ENCODE measurements around the gene WWC2. TPM values are rescaled to one million over a fixed set of nuclear protein-coding genes. Genes with fewer than 3 reads are reported as not detected.

WWC2 gene
- 4.3 TPM for total RNA-seq

DNA sequence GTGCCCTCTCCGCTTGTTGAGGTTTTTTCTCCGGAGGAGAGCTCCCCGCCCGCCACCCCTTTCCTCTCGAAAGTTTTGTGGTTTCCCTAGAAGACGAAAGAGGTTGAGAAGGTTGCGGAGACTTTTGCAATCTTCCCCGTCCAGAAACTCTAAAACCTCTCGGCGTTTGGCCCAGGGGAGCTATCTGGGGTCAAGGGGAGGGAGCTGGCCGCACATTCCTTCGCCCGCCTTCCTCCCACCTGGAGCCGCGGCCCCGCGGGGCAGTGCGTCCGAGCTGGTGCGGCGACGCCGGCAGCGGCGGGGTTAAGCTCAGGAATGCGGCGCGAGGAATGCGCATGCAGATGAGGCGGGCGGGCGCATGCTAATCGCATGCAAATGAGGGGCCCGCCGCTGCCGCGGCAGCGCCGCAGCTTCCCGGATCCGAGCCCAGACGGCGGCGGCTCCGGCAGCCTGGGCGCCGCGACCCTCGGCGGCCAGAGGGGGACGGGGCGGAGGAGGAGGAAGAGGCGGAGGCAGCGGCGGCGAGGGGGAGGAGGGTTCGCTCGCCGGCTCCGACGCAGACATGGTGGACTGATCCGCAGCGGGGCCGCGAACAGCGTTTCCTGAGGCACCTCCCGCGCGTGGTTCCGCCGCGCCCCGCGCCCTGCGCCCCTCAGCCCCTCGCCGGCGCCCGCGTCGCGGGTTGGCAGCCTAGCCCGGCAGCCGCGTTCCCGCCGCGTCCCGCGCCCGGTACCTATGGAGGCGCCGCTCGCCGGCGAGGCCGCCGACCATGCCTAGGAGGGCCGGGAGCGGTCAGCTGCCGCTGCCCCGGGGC is at the start of gene WWC2:
Gene WWC2, plus strand, starts transcription at position 535 of the 814 bp plus-strand sequence. Its CDS starts 235 bp downstream, at position 770.
- H3K27me3 ChIP-seq (ENCODE audit: insufficient read depth, low read length) = peaks cover 57% of the 10 kb centered on the region
- no peaks in the 10 kb centered on the region for H3K9me3 ChIP-seq (ENCODE audit: low read depth, low read length)
- H3K4me3 ChIP-seq (ENCODE audit: low read length) = peak within 1 kb of the TSS; percentile 56
- H3K4me1 ChIP-seq (ENCODE audit: insufficient read depth, low read length) = peaks cover 25% of the 10 kb centered on the region

DNA sequence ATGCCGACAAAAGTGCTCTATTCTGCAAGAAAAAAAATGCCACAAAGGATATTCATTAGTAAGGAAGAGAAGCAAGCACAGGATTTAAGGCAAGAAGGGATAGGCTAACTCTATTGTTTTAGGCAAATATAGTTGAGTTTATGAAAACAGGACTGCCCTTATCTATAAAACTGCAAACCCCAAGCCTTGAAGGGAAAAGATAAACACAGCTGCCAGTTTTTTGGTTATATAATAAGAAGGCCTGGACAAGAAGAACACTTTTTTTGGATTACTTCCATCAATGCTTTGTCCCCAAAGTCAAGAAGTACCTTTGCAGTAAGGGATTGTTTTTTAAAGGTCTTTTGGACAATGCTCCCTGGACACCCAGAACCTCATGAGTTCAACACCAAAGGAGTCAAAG is 45.4 kb upstream of the WWC2 start:
- no peaks in the 10 kb centered on the region for H3K9me3 ChIP-seq (ENCODE audit: low read depth, low read length)
- no peaks in the 10 kb centered on the region for H3K27me3 ChIP-seq (ENCODE audit: insufficient read depth, low read length)
- no peak overlapping the region for H3K4me3 ChIP-seq (ENCODE audit: low read length)
- H3K4me1 ChIP-seq (ENCODE audit: insufficient read depth, low read length) = no peaks in the 10 kb centered on the region

DNA sequence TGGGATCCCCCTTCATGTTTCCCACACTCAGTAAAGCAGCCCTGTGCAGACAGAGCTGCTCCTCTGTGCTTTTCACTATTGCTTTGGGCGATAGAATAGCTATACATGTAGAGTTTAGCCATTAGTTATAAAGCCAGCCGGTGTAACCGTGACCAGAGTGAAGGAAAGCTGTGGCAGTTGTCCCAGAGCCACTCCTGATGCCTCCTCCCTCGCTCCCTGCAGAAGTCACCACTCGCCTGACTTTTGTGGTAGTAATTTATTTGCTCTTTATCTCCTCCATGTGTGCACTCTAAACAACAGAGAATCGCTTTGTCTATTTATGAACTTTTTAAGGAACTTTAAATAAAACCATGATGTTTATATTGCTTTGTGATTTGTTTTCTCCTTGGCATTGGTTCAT is 41.8 kb upstream of the WWC2 start:
- Histone ChIP-seq H3K9me3 (ENCODE audit: low read depth, low read length) (no peaks in the 10 kb centered on the region), H3K27me3 (ENCODE audit: insufficient read depth, low read length) (peaks cover 2% of the 10 kb centered on the region)

DNA sequence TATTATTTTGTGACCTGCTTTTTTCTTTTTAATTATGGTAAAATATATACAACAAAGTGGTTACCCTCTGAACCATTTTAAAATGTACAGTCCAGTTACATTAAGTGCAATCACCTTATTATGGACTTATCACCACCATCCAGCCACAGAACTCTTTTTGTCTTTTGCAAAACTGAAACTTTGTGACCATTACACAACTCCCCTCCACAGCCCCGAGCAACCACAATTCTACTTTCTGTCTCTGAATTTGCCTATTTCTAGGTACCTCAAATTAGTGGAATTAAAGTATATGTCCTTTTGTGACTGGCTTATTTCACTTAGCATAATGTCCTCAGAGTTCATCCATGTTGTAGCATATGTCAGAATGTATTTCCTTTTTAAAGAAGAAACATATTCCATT is 39.3 kb upstream of the WWC2 start:
- no peaks in the 10 kb centered on the region for H3K4me1 ChIP-seq (ENCODE audit: insufficient read depth, low read length)
- no peak overlapping the region for H3K4me3 ChIP-seq (ENCODE audit: low read length)
- peaks cover 6% of the 10 kb centered on the region for H3K27me3 ChIP-seq (ENCODE audit: insufficient read depth, low read length)
- no peaks in the 10 kb centered on the region for H3K9me3 ChIP-seq (ENCODE audit: low read depth, low read length)

More for the DNA sequence above, 41.8 kb upstream of the WWC2 start:
- H3K4me3 ChIP-seq (ENCODE audit: low read length) = no peak overlapping the region
- no peaks in the 10 kb centered on the region for H3K4me1 ChIP-seq (ENCODE audit: insufficient read depth, low read length)

DNA sequence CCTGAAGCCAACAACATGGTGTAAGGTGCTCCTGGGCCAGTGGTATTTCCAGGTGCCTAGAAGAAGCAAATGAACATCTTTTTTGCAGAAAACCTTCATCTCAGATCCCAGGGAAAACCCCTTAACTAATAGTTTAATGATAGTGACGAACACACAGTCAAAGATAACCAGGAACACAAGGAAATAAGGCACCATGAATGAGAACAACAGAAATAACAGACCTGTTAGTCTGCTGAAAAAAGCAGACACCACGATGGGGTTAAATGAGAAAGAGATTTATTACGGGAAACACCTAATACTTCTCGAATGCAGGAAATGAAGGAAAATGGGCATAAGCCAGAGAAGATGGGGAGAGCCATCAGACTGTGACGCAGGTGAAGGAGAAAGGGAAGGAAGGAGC is 30.6 kb upstream of the WWC2 start:
- no peaks in the 10 kb centered on the region for H3K27me3 ChIP-seq (ENCODE audit: insufficient read depth, low read length)
- no peaks in the 10 kb centered on the region for H3K4me1 ChIP-seq (ENCODE audit: insufficient read depth, low read length)
- H3K9me3 ChIP-seq (ENCODE audit: low read depth, low read length) = no peaks in the 10 kb centered on the region
- no peak overlapping the region for H3K4me3 ChIP-seq (ENCODE audit: low read length)

DNA sequence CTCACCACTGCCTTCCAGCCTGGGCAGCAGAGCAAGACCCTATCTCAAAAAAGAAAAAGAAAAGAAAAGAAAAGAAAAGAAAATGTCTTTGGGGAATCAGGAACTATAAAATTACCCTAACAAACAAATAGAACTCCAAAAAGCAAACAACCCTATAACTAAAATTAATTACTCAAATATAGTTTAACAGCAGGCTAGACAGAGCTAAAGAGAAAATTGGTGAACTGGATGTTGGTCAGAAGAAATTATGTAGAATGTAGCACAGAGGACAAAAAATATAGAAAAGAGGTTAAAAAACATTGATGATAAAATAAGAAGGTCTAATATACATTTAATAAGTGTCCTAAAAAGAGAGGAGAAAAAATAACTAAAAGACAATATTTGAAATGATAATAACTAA is 27.8 kb upstream of the WWC2 start:
- Histone ChIP-seq H3K27me3 (ENCODE audit: insufficient read depth, low read length) (no peaks in the 10 kb centered on the region), H3K4me3 (ENCODE audit: low read length) (no peak overlapping the region), H3K9me3 (ENCODE audit: low read depth, low read length) (no peaks in the 10 kb centered on the region), H3K4me1 (ENCODE audit: insufficient read depth, low read length) (no peaks in the 10 kb centered on the region)

DNA sequence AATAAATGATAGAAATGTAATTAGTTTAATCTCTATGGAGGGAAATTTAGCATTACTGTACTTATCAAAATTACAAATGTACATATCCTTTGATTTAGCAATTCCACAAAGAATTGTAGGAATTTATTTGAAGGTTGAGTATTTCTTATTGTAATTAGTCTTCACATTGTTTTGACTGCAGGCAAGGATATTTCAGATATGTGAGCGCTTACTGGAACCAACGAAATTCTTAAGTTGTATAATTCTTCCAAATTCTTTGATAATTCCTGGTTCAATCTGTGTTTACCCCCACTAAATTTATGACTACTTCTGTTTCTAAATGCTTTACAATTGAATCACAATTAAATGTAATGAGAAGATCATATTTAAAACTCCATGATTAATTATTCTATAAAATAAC is 26.9 kb upstream of the WWC2 start:
- Histone ChIP-seq H3K9me3 (ENCODE audit: low read depth, low read length) (no peaks in the 10 kb centered on the region), H3K4me3 (ENCODE audit: low read length) (no peak overlapping the region), H3K4me1 (ENCODE audit: insufficient read depth, low read length) (no peaks in the 10 kb centered on the region), H3K27me3 (ENCODE audit: insufficient read depth, low read length) (no peaks in the 10 kb centered on the region)

DNA sequence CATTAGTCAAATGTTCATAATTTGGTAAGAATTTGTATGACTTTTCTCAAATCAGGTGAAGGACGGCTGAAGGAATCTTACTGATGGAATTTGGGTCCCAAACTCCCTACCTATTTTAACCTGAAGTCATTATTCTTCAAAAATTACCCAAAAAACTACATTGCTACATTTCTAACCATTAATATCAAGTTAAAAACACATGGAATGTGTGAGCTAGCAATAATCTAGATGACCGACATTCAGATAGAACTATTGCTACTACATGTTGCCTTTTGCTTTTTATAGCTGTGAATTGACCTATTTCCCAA is 25.3 kb upstream of the WWC2 start:
- H3K27me3 ChIP-seq (ENCODE audit: insufficient read depth, low read length) = no peaks in the 10 kb centered on the region
- no peak overlapping the region for H3K4me3 ChIP-seq (ENCODE audit: low read length)
- H3K4me1 ChIP-seq (ENCODE audit: insufficient read depth, low read length) = no peaks in the 10 kb centered on the region
- H3K9me3 ChIP-seq (ENCODE audit: low read depth, low read length) = no peaks in the 10 kb centered on the region

DNA sequence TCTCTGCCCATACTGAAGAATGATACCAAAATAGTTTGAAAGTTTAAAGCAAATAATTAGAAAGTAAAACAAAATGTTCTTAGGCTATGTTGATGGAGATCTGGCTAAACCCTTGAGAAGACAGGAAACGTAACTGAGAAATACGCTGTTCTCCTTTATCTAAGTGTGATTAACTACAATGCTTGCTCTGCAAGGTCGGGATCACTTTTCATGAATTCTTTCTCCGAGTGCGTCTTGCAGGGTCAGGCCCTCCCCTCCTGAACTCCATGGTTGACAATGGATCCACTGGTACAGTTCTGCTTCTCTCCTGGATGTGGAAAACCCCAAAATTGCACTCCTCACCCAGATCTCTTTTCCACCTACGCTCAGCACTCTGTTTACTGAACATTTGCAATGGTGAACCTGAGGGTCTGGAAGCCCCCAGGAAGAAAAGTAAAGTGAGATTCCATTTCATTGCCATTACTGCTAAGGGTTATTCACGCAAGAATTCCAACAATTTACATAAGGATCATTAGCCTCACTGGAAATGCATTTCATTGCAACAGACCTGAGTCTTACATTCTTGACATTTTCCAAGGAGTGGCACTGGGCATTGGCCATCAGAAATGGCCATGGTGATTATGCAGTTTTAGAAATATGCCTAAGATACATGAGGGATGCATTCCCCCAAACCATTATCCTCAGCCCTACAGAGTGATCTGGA is 24.6 kb upstream of the WWC2 start:
- H3K9me3 ChIP-seq (ENCODE audit: low read depth, low read length) = no peaks in the 10 kb centered on the region
- no peaks in the 10 kb centered on the region for H3K27me3 ChIP-seq (ENCODE audit: insufficient read depth, low read length)
- no peaks in the 10 kb centered on the region for H3K4me1 ChIP-seq (ENCODE audit: insufficient read depth, low read length)
- H3K4me3 ChIP-seq (ENCODE audit: low read length) = no peak overlapping the region

DNA sequence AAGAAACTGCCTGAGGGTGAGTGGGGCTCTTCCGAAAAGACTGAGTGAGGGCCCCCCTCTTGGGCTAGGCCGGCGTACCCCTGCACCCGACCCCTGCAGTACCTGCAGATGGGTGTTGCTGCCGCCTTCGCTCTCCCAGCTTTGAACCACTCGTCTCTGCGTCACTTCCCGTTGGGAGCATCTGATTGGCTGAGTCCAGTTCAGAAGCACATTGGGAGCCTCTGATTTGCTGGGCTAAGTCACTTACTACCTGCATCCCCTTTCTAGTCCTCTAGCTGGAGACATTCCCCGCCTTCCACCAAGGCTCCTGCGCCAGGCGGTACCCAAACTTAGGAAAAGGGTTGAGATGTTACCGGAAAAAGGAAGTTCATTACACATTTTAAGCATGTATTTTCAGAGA is 20.4 kb upstream of the WWC2 start:
- no peak overlapping the region for H3K4me3 ChIP-seq (ENCODE audit: low read length)
- no peaks in the 10 kb centered on the region for H3K4me1 ChIP-seq (ENCODE audit: insufficient read depth, low read length)
- H3K9me3 ChIP-seq (ENCODE audit: low read depth, low read length) = no peaks in the 10 kb centered on the region
- H3K27me3 ChIP-seq (ENCODE audit: insufficient read depth, low read length) = no peaks in the 10 kb centered on the region

DNA sequence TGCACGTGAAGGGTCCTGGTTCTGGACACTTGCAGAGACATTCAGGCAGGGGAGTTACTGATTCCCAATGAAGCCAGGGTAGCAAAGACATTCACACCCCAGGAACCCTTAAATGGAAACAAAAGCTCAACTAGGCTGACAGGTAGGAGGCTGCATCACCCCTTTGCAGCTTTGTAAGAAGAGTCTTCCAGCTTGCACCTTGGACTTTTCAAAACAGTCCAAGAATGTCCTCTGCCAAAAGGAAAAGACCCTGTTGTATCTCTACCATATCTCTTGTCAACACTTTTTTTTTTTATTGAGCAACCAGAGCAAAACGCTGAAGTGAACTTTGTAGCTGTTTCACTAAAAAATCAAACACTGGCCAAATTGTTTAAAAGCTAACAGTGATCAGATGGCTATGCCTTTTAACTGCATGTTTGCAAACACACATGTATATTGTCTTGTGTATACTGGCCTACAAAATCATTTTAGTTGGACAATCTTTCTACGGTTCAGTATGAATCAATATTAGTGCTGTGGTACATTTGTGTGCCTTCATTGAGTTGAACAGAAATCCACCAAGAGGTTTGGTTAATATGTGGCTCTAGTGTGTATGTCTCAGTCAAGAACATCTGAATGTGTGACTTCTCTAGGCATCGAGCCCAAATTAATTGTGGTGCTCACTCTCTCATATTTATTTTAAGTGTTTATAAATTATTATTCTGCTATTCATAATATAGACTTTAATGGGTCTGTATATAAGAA is 18.5 kb upstream of the WWC2 start:
- no peaks in the 10 kb centered on the region for H3K4me1 ChIP-seq (ENCODE audit: insufficient read depth, low read length)
- H3K4me3 ChIP-seq (ENCODE audit: low read length) = no peak overlapping the region
- H3K27me3 ChIP-seq (ENCODE audit: insufficient read depth, low read length) = no peaks in the 10 kb centered on the region
- no peaks in the 10 kb centered on the region for H3K9me3 ChIP-seq (ENCODE audit: low read depth, low read length)

DNA sequence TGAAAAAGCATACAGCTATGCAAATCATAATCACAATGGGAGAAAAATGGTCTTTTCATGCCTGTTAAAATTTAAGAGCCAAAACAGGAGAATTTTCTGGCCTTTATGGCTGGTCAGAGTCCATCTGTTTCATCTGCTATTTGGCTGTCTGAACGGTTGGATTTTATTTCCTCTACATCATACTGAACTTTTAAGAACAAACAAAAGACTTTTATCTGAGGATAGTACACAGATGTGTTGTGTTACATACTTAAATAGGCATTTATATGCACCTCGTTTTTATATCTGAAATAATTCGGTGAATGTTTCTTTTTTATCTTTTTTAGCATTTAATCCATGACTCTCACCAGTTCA is 18.0 kb upstream of the WWC2 start:
- no peak overlapping the region for H3K4me3 ChIP-seq (ENCODE audit: low read length)

DNA sequence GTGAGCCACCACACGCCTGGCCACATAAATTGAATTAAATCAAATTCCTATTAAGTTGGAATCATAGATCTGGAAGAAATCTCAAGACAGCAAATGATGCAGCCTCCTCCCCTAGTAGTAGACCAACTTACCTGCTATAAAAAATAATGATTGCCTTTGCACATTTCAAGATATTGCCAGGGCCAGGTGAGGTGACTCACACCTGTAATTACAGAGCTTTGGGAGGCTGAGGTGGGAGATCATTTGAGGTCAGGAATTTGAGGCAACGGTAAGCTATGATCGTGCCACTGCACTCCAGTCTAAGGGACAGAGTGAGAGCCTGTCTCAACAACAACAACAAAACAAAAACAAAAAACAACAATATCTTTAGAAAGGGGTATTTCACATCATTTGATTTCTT is 17.0 kb upstream of the WWC2 start:
- Histone ChIP-seq H3K4me1 (ENCODE audit: insufficient read depth, low read length) (no peaks in the 10 kb centered on the region), H3K9me3 (ENCODE audit: low read depth, low read length) (no peaks in the 10 kb centered on the region), H3K27me3 (ENCODE audit: insufficient read depth, low read length) (no peaks in the 10 kb centered on the region), H3K4me3 (ENCODE audit: low read length) (no peak overlapping the region)

More for the DNA sequence above, 18.0 kb upstream of the WWC2 start:
- H3K27me3 ChIP-seq (ENCODE audit: insufficient read depth, low read length) = no peaks in the 10 kb centered on the region
- H3K4me1 ChIP-seq (ENCODE audit: insufficient read depth, low read length) = no peaks in the 10 kb centered on the region
- H3K9me3 ChIP-seq (ENCODE audit: low read depth, low read length) = no peaks in the 10 kb centered on the region

DNA sequence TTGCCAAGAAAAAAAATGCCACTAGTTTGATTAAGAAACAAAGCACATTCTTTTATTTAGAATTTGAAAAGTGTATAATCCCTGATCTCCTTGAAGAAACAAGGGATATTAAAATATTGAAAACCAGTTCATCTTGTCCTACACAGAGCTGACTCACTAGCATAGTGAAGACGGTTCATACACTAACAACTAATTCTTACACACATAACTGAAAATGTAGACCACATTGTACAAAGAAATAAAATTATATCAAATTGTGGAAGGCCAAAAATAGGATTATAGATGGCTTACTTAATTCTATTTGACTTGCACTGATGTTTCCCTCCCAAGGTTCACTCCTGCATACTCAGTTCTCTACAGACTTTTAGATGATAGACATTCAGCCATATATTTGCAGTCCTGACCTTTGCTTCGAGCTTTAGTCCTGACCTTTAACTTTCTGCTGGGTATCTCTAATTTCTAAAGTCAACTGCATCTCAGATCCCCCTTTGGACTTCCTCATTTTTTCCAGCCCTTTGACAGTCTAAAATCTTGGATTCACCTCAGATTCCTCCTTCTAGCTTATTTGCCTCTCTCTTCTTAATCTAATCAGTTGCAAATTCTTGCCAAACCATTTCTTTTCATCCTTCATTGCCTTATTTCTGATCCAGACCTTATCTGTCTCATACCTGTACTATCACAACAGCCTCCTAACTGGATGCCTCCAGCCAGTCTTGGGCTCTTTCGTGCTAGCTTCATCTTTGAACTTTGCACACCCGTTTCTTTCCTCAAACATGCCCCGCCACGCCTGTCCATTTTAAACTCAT is 4.5 kb upstream of the WWC2 start:
- Histone ChIP-seq H3K4me3 (ENCODE audit: low read length) (no peak overlapping the region), H3K27me3 (ENCODE audit: insufficient read depth, low read length) (peaks cover 25% of the 10 kb centered on the region), H3K9me3 (ENCODE audit: low read depth, low read length) (no peaks in the 10 kb centered on the region), H3K4me1 (ENCODE audit: insufficient read depth, low read length) (peaks cover 18% of the 10 kb centered on the region)

DNA sequence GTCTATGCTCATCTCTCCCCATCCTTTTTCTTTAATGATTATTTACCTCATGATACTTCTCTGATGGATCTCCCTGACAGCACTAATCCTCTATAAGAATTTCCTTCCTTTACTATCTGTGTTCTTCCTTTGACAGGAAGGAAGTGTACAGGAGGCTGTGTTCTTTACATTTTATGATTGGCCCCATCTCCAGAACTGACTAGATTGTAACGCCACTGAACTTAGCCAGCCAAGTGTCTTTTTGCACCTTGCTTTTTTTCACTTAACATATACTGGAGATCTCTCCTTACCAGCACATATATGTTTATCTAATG is 3.9 kb upstream of the WWC2 start:
- H3K9me3 ChIP-seq (ENCODE audit: low read depth, low read length) = no peaks in the 10 kb centered on the region
- H3K27me3 ChIP-seq (ENCODE audit: insufficient read depth, low read length) = peaks cover 30% of the 10 kb centered on the region
- peaks cover 24% of the 10 kb centered on the region for H3K4me1 ChIP-seq (ENCODE audit: insufficient read depth, low read length)
- no peak overlapping the region for H3K4me3 ChIP-seq (ENCODE audit: low read length)
